GM03348 (cell line): ENCODE data around the gene FER.
"Not testable (repeated sequence)": the region's sequence is repeated elsewhere in the genome, so short reads cannot be mapped to it uniquely, and the experiment has no call there.

Source experiments
- DNase-seq: peaks from one replicate; pipeline ENCODE4 v3.0.0; 2012; ENCODE audit warnings: low spot score

The FER gene

GRCh38 chr5:108747111-108747773 lies 455 bp upstream of the FER start:
- no peak for DNase-seq

GRCh38 chr5:108748401-108749127 lies 867 bp downstream of the FER start:
- DNase-seq, result peak; percentile 99

- DNase-seq, result peak; percentile 90
Observed at GRCh38 chr5:108749128-108749861, 1.6 kb downstream of the FER start.

DNA sequence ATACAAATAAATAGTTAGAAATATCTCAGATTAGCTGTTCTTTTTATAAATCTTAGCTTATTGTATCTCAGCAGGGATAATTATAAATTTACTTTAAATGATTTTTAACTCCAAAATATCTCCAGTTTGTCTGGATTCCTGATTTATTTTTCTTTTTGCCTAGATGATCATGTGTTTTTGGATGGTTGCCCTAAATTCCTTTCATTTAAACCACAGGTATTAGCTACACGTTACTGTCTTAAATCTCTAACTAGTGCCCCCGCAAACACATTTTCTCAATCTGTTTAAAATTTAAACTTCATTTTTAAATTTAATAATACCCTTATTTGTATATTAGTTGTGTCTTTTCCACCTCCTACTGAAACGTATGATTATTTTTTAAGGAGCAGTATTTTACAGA lies 5.6 kb downstream of the FER start:
- no peak for DNase-seq

DNA sequence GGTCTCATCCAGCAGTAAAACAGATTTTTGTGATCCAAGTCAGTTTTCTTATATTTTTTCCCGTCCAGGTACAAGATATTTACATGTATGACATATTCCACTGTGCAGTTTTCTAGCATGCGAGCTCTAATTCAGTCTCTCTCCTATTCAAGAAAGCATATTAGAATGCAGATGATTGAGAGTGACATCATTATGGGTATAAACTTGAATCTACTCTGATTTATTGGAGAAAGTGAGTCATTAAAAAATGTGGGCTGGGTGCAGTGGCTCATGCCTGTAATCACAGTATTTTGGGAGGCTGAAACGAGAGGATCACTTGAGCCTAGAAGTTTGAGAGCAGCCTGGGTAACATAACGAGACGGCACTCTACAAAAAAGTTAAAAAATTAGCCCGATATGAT lies 6.2 kb downstream of the FER start:
- peak; percentile 33 for DNase-seq

- DNase-seq, result no peak
Observed at GRCh38 chr5:108760512-108760911, 12.8 kb downstream of the FER start.

DNA sequence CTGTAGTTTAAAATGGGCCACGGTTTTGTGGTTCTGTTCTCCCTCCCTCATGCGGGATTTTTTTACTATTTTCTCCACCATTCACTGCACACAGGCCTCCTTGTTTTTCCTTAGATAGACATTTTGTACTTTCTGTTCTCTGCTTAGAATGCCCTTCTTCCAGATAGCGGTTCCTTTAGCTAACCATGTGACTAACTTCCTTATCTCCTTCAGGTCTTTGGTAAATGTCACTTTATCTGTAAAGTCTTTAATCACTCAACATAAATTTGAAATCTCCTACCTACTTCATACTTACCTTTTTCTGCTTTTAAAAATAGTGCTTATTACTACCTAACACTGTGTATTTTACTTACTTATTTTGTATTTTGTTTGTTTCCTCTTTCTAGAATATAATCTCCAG lies 15.0 kb downstream of the FER start:
- no peak for DNase-seq

DNA sequence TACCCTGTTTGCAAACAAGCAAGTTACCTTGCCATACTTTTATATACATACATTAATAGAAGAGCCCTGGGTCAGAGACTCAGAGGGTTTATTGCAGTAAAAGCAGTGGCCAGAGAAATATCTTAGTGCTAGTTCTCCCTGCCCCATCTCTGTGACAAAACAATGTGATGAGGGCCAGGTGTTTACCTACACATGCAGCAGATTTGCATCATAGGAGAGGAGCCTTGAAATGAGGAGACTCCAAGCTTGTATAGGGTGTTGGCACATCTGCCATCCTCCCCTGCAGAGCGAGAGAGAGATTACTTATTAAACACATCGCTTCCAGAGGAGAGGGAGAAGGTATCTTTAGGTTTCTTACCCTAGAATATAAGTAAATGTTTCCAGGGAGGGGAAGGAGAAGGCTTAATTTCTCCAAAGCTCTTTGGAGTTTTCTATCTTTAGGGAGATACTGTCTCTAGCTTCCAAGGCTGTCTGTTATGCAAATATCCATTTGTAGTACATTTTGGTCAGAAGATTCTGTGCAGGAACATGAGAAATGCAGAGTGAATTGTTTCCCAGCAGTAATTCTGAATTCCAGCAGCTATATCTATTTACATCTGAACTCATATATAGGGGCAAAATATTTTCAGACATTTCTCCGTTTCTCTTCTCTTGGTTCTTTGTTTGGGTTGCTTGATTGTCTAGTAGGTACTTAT lies 15.7 kb downstream of the FER start:
- DNase-seq, result no peak

DNA sequence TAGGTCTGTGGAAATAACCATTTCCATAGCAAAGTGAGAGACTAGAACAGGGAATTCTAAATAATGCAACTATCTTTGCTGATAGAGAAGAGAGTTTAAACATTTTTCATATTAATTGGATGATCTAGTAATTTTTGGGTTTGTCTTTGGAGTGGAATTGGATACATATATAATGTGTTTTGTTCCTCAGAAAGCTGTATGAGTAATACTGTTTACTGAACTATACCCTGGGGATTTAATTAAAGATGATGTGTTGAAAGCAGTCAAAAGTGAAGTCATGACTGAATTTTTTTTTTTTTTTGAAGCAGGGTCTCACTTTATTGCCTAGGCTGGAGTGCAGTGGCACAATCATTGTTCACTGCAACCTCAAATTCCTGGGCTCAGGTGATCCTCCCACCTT lies 17.9 kb downstream of the FER start:
- no peak for DNase-seq

DNA sequence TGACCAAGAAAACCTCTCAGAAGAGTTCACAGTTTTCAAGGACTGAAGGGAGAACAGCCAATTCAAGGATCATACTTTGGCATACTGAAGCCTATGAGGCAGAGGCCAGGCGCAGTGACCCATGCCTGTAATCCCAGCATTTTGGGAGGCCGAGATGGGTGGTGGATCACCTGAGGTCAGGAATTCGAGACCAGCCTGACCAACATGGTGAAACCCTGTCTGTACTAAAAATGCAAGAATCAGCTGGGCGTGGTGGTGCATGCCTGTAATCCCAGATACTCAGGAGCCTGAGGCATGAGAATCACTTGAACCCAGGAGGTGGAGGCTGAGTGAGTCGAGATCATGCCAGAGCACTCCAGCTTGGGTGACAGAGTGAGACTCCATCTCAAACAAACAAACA lies 19.2 kb downstream of the FER start:
- not testable (repeated sequence) for DNase-seq

GRCh38 chr5:108769352-108769751 lies 21.7 kb downstream of the FER start:
- DNase-seq, result no peak

- DNase-seq, result no peak
Observed at GRCh38 chr5:108772626-108773025, 24.9 kb downstream of the FER start.

DNA sequence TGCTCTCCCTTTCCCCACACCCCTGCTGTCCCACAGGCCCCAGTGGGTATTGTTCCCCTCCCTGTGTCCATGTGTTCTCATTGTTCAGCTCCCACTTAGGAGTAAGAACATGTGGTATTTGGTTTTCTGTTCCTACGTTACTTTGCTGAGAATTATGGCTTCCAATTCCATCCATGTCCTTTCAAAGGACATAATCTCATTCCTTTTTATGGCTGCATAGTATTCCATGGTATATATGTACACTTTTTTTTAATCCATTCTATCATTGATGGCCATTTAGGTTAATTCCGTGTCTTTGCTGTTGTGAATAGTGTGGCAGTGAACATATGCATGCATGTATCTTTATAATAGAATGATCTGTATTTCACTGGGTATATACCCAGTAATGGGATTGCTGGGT lies 25.6 kb downstream of the FER start:
- no peak for DNase-seq

GRCh38 chr5:108774079-108774478 lies 26.4 kb downstream of the FER start:
- DNase-seq, result not testable (repeated sequence)

GRCh38 chr5:108777582-108777981 lies 29.9 kb downstream of the FER start:
- not testable (repeated sequence) for DNase-seq

DNA sequence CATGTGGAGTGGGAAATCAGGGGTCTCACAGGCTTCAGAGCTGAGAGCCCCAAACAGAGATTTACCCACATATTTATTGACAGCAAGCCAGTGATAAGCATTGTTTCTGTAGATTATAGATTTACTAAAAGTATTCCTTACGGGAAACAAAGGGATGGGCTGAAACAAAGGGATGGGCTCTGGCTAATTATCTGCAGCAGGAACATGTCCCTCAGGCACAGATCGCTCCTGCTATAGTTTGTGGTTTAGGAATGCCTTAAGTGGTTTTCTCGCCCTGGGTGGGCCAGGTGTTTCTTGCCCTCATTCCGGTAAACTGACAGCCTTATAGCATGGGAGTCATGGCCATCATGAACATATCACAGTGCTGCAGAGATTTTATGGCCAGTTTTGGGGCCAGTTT lies 36.9 kb downstream of the FER start:
- not testable (repeated sequence) for DNase-seq

DNA sequence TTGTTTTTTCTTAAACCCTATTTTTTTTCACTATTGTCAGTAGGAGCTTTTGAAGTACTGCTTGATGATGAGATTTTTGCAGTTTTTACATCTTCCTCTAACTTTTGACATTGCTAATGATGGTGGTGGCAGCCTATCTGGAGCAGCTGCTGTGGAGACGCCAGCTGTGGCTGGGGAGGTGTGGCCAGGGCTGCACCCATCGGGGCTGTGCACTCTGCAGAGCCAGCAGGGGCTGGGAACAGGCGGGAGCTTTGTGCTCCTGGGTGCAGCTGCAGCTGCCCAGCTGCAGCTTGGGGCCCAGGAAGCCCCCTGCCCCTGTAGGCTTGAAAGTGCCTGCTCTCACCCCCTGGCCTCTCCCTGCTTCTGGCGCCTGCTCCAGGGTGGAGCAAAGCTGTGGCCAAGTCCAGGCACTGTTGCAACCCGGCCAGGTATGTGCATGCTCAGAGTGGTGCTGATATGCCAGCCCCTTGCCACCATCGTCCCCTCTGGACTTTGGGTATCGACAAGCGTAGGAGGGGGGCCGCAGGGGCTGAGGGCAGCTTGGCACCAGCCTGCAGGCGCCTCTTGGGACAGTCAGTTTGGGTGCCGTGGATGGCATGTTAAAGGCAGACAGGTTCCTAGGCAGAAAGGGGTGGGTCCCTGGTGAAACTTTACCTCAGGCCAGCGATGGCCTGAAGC lies 39.2 kb downstream of the FER start:
- DNase-seq, result no peak

- DNase-seq, result no peak
Observed at GRCh38 chr5:108788142-108788541, 40.4 kb downstream of the FER start.

DNA sequence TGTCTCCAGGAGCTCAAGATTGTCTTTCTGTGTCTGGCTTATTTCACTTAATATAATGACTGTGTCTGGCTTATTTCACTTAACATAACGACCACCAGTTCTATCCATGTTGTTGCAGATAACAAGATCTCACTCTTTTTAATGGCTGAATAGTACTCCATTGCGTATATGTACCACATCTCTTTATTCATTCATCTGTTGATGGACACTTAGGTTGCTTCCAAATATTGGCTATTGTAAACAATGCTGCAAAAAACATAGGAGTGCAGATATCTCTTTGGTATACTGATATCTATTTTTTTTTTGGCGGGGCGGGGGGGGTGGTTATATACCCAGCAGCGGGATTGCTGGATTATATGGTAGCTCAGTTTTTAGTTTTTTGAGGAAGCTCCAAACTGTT lies 45.5 kb downstream of the FER start:
- DNase-seq, result no peak

DNA sequence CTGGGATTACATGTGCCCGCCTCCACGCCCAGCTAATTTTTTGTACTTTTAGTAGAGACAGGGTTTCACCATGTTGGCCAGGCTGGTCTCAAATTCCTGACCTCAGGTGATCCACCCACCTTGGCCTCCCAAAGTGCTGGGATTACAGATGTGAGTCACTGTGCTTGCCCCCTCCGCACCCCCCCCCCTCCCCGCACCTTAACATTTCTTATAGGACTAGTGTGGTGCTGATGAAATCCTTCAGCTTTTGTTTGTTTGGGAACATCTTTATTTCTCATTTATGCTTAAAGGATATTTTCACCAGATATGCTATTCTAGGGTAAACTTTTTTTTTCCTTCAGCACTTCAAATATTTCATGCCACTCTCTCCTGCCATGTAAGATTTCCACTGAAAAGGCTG lies 46.7 kb downstream of the FER start:
- not testable (repeated sequence) for DNase-seq

DNA sequence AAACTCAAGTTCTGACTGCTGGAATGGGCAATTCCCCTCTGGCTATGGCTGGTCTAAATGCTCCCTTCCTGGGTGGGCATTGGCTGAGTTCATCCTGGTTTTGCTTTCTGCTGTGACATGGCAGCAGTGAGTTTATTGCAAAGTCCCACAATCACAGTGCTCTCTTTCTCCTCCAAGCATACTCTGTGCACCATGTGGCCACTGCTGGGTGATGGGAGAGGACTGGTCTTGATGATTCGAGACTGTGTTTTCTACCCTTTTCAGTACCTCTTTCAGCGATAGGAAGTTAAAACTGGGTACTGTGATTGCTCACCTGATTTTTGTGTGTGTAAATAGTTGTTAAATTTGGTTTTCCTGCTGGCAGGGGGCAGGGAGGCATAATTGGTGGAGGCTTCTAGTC lies 49.7 kb downstream of the FER start:
- DNase-seq, result no peak

DNA sequence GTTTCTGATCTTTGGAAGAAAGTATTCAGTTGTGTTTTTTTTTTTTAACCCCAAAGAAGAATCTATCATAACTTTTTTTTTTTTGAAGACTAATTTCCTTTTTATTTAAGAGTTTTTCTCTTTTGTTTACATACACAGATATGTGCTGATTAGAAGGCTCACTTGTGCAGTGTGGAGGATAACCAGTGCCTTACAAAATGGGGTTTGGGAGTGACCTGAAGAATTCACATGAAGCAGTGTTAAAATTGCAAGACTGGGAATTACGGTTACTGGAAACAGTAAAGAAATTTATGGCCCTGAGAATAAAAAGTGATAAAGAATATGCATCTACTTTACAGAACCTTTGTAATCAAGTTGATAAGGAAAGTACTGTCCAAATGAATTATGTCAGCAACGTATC lies 50.3 kb downstream of the FER start:
- no peak for DNase-seq
